ENCODE measurements around the gene IRF4. TPM values are rescaled to one million over a fixed set of nuclear protein-coding genes. Genes with fewer than 3 reads are reported as not detected.

IRF4 gene
- total RNA-seq, 1 donor from 2014 or later = 1.3 TPM

GRCh38 chr6:448296-449056, 56.9 kb downstream of the IRF4 start:
- DNase-seq (ENCODE audit: low spot score in 2 of 2) = no peak
- Histone ChIP-seq H3K27me3 (no peaks in the 10 kb centered on the region), H3K9me3 (no peaks in the 10 kb centered on the region)

DNA sequence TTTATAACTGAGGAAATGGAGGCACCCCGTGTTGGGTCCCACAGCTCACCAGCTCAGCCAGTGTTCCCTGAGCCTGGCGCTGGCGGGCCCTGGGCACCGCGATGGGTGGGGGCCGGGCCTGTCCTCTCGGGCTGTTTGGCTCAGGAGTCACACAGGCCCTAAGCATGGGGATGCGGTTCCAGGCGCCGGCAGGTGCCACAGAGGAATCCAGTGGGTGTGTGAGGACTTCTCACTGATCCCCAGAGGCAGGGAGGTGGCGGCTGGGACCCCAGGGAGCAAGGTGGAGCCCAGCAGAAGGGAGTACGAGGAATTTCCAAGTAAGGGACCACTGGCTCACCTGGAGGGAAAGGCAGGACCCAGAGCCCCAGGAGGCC, 57.5 kb downstream of the IRF4 start:
- H3K9me3 ChIP-seq = no peaks in the 10 kb centered on the region
- intact Hi-C loops (cut with DNase I) = no loop called here
- TF ChIP-seq CTCF (IDR thresholded peaks at IDR 0.05) = no peak
- no peak overlapping the region for H3K27ac ChIP-seq
- no peaks in the 10 kb centered on the region for H3K4me1 ChIP-seq
- H3K4me3 ChIP-seq = no peak overlapping the region
- no peak for DNase-seq (ENCODE audit: low spot score in 2 of 2)
- no peaks in the 10 kb centered on the region for H3K36me3 ChIP-seq
- H3K27me3 ChIP-seq = no peaks in the 10 kb centered on the region

More at GRCh38 chr6:448296-449056, 56.9 kb downstream of the IRF4 start:
- no peak for TF ChIP-seq CTCF (IDR thresholded peaks at IDR 0.05)
- no peak overlapping the region for H3K4me3 ChIP-seq
- H3K4me1 ChIP-seq = no peaks in the 10 kb centered on the region
- intact Hi-C loops (cut with DNase I) = no loop called here
- no peaks in the 10 kb centered on the region for H3K36me3 ChIP-seq
- no peak overlapping the region for H3K27ac ChIP-seq

GRCh38 chr6:449486-450419, 58.2 kb downstream of the IRF4 start:
- TF ChIP-seq CTCF (IDR thresholded peaks at IDR 0.05) = no peak
- no peaks in the 10 kb centered on the region for H3K27me3 ChIP-seq
- no peak overlapping the region for H3K4me3 ChIP-seq
- no peak for DNase-seq (ENCODE audit: low spot score in 2 of 2)
- intact Hi-C loops (cut with DNase I) = no loop called here
- no peaks in the 10 kb centered on the region for H3K36me3 ChIP-seq
- H3K4me1 ChIP-seq = no peaks in the 10 kb centered on the region
- no peak overlapping the region for H3K27ac ChIP-seq
- no peaks in the 10 kb centered on the region for H3K9me3 ChIP-seq

- intact Hi-C loops (cut with DNase I) = no loop called here
- H3K27me3 ChIP-seq = no peaks in the 10 kb centered on the region
- H3K4me3 ChIP-seq = no peak overlapping the region
- H3K27ac ChIP-seq = no peak overlapping the region
- no peaks in the 10 kb centered on the region for H3K9me3 ChIP-seq
- no peak for TF ChIP-seq CTCF (IDR thresholded peaks at IDR 0.05)
- no peaks in the 10 kb centered on the region for H3K36me3 ChIP-seq
- no peak for DNase-seq (ENCODE audit: low spot score in 2 of 2)
- H3K4me1 ChIP-seq = no peaks in the 10 kb centered on the region
Measured at GRCh38 chr6:451336-451735, 59.8 kb downstream of the IRF4 start.

- H3K27me3 ChIP-seq = no peaks in the 10 kb centered on the region
- intact Hi-C loops (cut with DNase I) = no loop called here
Measured at GRCh38 chr6:451847-452246, 60.3 kb downstream of the IRF4 start.

More at GRCh38 chr6:451847-452246, 60.3 kb downstream of the IRF4 start:
- no peak for DNase-seq (ENCODE audit: low spot score in 2 of 2)
- Histone ChIP-seq H3K27ac (no peak overlapping the region), H3K4me1 (no peaks in the 10 kb centered on the region), H3K4me3 (no peak overlapping the region), H3K9me3 (no peaks in the 10 kb centered on the region), H3K36me3 (no peaks in the 10 kb centered on the region)
- no peak for TF ChIP-seq CTCF (IDR thresholded peaks at IDR 0.05)
